ENCODE data around the gene ZNRF3.

The ZNRF3 gene

DNA sequence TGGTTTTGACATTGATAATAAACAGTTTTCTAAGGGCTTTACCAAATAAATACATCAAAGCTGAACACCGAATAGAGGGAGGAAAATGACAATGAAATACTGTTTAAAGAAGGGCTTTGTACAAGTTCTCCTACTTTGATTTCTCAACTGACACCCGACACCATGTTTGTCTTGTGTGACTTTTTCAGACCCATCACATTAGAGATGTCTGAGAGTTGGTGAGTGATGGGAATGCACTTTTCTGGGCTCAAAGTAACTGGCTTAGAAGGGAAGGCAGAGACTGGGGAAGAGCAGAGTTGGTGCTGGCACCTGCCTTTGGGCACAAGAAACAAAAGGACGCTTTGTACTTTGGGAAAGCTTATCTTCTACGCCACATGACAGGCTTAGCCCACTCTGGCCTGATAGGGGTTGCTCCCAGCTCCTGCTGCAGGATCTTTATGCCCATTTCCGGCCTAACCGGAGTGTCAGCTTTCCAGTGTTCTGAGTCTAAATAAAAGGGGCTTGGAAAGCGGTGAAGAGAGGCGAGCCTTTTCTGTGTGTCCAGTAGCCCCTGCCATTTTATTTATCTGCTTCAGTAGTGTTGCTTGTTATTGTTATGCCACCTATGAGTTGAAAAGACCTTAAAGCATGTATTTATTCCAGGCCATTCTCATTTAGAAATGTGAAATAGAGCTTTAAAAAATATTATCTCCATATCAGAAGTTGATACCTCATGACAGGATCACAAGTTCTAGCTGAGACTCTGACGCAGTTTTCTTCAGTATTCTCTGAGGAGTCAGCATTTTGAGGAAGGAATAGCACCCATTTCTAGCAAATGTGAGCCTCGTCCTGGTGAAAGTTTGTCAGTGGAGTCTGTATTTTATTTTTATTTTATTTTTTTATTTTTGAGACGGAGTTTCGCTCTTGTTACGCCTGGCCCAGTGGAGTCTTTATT is 213.6 kb downstream of the ZNRF3 start:
- no peak for DNase-seq

GRCh38 chr22:29098296-29098695 is 214.9 kb downstream of the ZNRF3 start:
- no peak for DNase-seq

DNA sequence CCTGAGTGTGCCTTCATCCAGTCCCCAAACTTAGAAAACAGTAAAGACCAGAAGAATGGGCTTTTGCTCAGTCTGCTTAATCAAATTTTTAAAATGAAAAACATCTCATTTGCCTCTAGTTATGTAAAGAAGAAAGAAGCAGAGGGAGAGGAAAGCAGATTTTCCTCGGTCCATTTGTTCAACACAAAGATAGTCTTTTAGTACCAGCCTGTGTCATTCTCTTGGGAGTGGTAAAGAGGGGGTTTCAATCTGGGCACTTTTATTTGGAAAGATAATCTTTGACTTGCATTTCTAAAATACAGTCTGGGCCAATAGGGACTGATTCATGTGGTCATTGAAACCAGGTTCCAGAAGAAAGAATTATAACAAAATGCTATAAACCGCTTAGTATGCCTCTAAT is 218.9 kb downstream of the ZNRF3 start:
- DNase-seq = no peak

DNA sequence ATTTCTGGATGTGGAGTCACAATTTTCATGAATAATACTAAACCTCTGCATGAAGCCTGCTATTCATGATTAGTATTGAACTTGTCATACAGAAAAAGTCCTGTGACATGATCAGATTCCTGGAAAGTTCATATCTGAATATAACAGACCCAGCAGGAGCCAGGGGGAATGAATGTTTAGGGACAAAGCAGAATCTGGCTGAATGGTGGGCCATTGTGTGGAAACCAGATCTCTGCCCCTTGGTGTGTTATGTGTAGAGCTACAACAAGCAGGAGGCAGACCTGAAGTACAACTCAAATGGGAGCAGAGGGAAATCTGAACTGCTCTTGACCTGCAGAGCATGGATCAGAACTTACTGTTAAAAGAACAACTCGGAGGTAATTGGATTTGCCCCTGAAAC is 219.7 kb downstream of the ZNRF3 start:
- DNase-seq = no peak

DNA sequence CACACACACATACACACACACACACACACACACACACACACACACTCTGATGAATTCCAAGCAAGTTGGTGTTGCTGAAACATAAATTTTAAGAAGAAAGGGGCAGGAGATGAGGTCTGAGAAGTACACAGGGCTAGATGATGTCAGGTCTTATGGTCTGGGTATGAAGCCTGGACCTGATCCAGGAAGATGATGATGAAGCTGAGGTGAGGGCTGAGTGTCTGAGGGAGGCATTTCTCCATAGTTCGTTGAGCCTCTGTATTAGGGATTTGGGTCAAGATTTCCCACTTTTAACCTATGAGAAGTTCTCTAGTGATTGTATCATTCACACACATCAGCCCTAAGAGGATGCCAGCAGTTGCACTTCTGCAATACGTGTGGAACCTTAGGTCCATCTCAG is 222.1 kb downstream of the ZNRF3 start:
- no peak for DNase-seq

GRCh38 chr22:29106839-29107238 is 223.5 kb downstream of the ZNRF3 start:
- DNase-seq = no peak
